ENCODE results near the gene RIBC2.
"Not testable (repeated sequence)": the region's sequence is repeated elsewhere in the genome, so short reads cannot be mapped to it uniquely, and the experiment has no call there.

The RIBC2 gene

GRCh38 chr22:45450101-45450785 lies 36.8 kb downstream of the RIBC2 start:
- DNase-seq: no peak

DNA sequence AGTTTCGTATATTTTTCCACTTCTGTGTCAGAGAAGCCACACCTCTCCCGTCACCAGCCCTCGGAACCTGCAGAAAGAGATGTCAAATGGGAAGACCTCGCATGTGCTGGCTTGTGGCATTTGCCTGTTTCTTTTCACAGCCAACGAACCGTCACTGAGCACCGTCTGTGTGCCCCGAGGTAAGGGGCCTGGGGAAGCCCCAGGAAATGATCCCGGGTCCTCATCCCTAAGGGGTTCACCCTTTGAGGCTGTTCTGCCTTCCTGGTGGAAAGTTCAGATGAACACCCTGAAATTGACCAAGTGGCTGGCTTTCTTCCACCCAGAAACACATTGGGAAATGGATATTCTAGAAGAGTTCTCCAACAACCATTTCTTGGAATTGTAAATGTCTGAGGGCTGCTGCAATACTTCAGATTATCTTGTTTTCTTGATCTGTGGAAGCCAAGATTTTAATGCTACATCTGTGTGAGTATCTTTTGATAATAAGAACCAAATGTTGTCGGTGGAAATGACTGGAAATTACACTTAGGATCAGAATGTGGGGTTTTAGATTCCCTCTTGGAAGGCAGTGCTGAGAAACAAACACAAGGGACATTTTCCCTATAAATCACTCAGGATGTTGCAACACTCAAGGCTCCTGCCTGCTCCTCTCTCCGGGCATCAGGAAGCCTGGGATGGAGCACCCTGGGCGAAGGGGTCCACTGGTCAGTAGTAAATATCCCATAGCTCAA lies 37.6 kb downstream of the RIBC2 start:
- DNase-seq: no peak

GRCh38 chr22:45451972-45452371 lies 38.5 kb downstream of the RIBC2 start:
- DNase-seq: no peak

GRCh38 chr22:45452565-45453379 lies 39.3 kb downstream of the RIBC2 start:
- no peak for DNase-seq

GRCh38 chr22:45453764-45454163 lies 40.3 kb downstream of the RIBC2 start:
- DNase-seq: no peak

DNA sequence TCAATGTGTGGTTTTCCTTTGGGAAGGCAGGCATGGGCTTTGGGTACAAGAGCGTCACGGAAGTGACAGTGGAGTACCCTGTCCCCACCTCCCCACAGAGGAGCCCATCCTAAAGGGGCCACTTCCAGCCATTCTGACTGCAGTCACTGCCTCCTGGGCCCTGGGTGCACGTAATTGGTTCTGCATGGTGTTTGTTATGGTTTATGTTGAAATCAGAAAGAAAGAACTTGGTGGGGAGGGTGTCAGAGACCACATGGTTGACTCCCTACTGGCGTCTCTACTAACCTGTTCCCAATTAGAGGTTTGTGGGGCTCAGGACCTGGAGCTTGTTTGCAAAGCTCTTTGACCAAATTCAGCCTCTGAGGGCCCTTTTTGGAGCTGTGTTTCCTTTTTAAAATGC lies 40.8 kb downstream of the RIBC2 start:
- DNase-seq: no peak

- DNase-seq: no peak
Measured at GRCh38 chr22:45455212-45455611, 41.7 kb downstream of the RIBC2 start.

- DNase-seq: no peak
Measured at GRCh38 chr22:45455621-45456020, 42.1 kb downstream of the RIBC2 start.

DNA sequence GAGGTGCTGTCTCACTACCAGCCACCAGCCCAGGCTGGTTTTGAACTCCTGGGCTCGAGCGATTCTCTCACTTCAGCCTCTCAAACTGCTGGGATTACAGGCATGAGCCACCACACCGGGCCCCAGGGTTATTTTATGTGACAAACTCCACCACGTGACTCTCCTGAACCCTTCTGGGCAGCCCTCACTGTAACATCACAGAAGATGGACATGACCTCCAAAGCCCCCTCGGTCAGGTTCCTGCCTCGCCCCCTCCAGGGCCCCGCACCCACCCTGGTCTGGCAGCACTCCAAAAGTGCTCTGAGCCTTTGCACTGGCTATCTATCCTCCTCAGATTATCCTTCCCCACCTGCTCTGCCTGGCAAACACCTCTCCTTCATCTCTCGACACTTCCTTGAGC lies 43.3 kb downstream of the RIBC2 start:
- DNase-seq: no peak

GRCh38 chr22:45458532-45458931 lies 45.0 kb downstream of the RIBC2 start:
- no peak for DNase-seq

DNA sequence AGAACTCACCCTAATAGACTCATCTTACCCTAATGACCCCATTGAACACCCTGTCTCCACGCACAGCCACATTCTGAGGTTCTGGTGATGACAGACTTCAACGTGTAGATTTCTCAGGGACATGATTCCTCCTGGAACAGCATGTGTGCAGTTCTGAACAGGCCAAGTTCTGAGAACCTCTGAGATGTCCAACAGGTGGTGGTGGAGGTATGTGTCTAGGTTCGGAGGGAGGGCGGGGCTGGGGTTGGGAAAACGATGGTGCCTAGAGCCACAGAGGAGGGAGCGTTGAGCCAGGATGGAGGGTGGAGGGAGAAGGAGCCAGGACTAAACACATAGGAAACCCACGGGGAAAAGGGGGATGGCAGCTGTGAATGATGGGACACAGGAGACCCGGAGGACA lies 45.7 kb downstream of the RIBC2 start:
- DNase-seq: no peak

GRCh38 chr22:45460288-45461109 lies 47.0 kb downstream of the RIBC2 start:
- no peak for DNase-seq

DNA sequence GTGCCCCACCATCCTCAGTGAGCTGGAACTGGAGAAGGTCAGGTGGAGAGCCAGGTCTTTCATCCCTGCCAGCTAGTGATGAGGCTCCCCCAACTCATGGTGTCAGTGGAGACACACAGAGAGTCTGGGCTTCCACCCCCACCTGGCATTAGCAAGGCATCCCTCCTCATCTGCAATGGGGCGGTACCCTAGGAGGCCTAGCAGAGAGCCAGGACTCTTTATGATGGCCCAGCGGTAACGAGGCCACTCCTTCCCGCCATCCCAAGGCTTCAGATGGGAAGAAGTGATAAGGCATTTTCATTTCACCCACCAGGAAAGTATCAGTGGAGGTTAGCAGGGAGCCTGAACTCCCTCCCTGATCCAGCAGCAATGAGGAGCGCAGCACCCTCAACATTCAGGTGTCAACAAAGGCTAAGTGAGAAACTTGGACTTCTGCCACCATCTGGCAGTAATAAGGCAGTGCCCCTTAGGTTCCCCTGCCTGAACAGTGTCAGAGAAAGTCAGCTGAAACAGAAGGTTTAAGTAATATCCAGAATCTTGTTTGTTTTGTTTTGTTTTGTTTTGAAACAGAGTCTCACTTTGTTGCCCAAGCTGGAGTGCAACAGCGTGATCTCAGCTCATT lies 48.7 kb downstream of the RIBC2 start:
- no peak for DNase-seq

DNA sequence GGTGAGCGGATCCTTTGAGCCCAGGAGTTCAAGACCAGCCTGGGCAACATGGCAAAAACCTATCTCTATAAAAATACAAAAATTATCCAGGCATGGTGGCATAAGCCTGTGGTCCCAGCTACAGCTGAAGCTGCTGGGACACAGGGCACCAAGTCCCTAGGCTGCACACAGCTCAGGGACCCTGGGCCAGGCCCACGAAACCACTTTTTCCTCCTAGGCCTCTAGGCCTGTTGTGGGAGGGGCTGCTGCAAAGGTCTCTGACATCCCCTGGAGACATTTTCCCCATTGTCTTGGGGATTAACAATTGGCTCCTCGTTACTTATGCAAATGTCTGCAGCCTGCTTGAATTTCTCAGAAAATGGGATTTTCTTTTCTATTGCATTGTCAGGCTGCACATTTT lies 50.2 kb downstream of the RIBC2 start:
- not testable (repeated sequence) for DNase-seq

GRCh38 chr22:45465633-45466032 lies 52.1 kb downstream of the RIBC2 start:
- DNase-seq: no peak

DNA sequence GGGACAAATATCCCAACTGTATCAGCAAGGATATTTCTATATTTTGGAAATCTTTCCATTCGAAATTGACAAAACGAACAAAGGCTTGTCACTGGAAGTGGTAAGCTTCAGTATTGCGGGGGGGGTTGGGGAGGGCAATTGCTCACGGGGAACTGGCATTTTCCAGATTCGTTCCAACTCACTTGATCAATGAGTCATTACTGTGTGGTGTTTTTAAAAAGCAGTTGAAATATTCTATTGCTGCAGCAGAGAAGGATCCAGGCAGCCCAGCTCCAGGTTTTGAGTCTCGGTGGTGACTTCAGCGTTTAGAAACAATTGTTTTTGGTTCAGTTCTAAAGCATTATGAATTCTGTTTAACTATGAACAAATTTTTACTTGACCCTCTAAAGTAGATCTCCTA lies 55.4 kb downstream of the RIBC2 start:
- DNase-seq: no peak

DNA sequence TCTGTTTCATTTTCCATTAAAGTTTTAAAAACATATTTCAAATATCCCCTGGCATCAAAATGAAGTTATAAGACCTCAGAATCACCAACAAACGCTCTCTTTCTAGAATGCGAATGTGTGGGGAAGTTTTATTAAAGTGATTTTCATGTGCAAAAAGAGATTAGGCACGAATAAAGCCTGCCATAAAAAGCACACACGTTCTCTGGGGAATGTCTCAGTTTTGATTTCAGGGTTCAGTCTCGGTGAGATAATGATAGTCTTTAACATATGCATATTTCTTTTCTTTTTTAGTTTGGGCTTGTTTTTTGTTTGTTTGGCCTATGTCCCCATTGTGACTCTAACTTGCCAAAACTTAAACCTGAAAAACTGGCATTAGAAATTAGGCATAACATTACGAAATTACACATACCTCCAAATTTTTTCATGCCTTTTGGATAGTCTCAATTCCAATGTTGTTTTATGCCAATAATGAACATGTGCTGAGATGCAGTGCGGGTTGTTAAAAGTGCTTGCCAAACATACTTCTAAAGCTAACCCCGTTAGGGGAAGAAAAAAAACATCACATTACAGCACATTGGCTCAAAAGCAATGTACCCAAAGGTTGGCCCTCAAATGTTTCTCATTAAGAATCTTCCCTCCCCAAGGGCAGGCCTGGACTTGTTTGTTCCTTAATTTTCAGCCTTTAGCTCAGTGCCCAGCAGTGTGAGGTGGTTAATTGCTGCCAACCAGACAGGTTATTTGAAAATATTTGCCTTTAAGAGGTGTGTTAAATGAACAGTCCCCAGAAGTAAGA lies 56.0 kb downstream of the RIBC2 start:
- no peak for DNase-seq

GRCh38 chr22:45470871-45471270 lies 57.4 kb downstream of the RIBC2 start:
- no peak for DNase-seq

DNA sequence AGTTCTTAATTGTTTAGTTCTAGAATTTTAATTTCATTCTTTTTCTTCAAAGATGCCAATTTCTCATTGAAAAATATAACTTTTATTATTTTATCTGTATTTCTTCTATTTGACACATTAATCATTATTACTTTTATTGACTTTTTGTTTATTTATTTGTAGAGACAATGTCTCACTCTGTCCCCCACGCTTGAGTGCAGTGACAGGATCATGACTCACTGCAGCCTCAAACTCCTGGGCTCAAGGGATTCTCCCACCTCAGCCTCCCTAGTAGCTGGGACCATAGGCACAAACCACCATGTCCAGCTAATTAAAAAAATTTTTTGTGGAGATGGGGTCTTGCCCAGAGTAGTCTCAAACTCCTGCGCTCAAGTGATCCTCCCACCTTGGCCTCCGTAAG lies 58.9 kb downstream of the RIBC2 start:
- no peak for DNase-seq

DNA sequence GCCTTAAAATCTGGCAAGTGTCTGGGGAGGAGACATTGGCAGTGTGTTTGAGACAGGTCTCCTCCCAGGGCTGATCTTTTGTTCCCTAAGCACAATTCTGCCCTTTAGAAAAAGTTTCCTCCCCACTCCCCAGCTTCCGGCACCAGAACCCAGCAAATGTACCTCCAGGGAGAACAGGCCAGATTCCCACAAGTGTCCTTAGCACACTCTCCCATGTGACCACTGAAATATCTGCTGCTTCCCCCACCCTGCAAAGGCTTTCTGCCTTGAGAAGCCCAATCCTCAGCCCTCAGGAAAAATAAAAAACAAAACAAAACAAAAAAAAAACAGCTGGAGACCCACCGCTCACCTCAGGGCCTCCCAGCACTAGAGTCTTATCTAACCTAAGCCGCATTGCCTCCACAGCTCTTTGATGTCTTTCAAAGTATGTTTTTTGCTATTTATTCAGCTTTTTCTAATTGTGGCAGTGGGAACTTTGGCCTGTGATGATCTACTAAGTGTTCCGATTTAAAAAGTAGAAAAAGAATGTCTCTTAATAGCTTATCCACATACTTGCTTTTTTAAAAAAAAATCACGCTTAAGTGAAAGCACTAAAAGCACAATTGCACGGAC lies 60.2 kb downstream of the RIBC2 start:
- no peak for DNase-seq

Measured in activated gamma-delta T cell (primary cell).